Activated naive CD4-positive, alpha-beta T cell (primary cell): Measurements from ENCODE around the gene DDX47.
A peak's percentile ranks its signal among the peaks of the same experiment; 100 is the strongest.
"Not testable (repeated sequence)": the region's sequence is repeated elsewhere in the genome, so short reads cannot be mapped to it uniquely, and the experiment has no call there.

Experiments used
- DNase-seq, 4 experiments: peaks; one replicate each; lab custom pipeline; 2025; lab: John Stamatoyannopoulos, UW

The DDX47 gene

GRCh38 chr12:12797794-12798152 is 15.4 kb upstream of the DDX47 start:
- no peak for DNase-seq

- DNase-seq, result no peak
Observed at GRCh38 chr12:12798480-12798879, 14.7 kb upstream of the DDX47 start.

DNA sequence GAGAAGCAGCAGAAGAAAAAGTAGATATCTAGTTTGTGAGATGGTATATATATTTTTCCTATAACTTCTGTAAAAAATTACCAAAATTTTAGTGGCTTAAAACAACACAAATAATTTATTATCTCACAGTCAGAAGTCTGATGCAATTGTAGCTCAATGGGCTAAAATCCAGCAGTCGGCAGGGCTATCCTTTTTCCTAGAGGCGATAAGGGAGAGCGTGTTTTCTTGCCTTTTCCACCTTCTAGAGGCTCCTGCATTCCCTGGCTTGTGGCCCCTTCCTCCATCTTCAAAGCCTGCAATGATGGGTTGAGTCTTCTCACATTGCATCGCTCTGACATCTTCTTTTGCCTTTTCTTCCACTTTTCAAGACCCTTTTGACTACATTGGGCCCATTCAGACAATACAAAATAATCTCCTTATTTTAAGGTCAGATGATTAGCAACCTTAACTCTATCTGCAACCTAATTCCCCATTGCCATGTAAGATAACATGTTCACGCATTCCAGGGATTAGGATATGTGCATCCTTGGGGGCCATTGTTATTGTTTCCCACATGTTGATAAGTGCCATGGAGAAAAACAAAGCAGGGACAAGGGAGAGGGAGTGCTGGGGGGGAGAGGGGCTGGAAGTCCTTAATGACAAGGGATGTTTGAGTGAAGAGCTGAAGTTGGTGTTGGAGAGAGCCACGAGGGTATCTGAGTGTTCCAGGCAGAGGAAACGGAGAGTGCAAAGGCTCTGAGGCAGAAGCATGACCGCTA is 13.8 kb upstream of the DDX47 start:
- no peak for DNase-seq

- no peak for DNase-seq
Observed at GRCh38 chr12:12800406-12801180, 12.6 kb upstream of the DDX47 start.

DNA sequence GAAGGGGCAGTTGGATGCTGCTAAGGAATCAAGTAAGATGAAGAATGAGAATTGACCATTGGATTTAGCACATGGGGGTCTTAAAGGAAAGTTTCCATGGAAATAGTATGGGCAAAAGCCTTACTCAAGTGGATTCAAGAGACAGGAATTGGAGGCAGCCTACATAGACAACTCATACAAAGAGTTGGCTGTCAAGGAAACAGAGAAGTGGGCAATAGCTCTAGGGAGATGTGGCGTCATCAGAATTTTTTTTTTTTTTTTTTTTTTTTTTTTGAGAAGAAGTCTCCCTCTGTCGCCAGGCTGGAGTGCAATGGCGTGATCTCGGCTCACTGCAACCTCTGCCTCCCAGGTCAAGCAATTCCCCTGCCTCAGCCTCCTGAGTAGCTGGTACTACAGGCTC is 11.5 kb upstream of the DDX47 start:
- DNase-seq, result not testable (repeated sequence)

DNA sequence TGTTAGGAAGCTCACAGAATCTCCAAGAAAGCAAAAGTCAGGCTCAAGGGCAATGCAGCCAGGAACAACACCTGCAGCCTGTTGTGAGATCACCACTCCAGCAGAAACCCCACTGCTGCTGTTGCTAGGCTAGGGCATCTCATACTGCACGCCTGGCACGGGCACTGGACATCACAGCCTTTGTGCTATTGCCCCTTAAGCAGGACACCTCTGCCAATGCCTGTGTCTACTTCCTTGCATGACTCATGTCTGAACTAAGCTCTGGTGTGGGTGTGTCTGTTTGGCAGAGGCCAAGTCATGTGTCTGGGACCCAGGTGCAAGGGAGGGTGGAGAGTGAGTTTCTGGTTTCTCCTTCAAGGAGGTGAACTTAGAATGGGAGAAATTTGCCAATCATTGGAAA is 10.0 kb upstream of the DDX47 start:
- peak in 2 of 4 experiments; percentile 6 for DNase-seq

GRCh38 chr12:12804011-12804410 is 9.1 kb upstream of the DDX47 start:
- no peak for DNase-seq

DNA sequence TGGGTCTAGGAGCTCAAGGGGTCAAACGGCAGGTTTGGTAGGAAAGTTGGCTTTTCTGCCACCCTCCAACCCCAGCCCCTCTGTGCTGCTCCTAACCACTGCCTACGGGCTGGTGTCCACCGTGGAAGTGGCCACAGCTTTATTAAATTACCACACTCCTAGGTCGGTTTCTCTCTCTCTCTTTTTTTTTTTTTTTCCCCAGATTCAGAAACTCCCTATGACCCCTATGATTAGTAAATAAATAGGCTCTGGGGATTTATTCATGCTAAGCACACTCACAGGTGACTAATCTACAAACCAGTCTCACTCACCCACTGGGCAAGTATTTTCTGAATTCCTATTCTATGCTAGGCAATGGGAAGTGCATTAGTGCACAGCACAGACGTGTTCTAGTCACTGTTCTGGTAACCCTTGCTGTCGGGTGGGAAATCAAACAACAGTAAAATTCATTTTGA is 8.7 kb upstream of the DDX47 start:
- DNase-seq, result no peak

- DNase-seq, result no peak
Observed at GRCh38 chr12:12806784-12807516, 6.2 kb upstream of the DDX47 start.

GRCh38 chr12:12807517-12807903 is 5.6 kb upstream of the DDX47 start:
- DNase-seq, result not testable (repeated sequence)

GRCh38 chr12:12807970-12808702 is 5.0 kb upstream of the DDX47 start:
- DNase-seq, result peak in 2 of 4 experiments; percentile 42 to 50

GRCh38 chr12:12810553-12811021 is 2.6 kb upstream of the DDX47 start:
- DNase-seq, result no peak

DNA sequence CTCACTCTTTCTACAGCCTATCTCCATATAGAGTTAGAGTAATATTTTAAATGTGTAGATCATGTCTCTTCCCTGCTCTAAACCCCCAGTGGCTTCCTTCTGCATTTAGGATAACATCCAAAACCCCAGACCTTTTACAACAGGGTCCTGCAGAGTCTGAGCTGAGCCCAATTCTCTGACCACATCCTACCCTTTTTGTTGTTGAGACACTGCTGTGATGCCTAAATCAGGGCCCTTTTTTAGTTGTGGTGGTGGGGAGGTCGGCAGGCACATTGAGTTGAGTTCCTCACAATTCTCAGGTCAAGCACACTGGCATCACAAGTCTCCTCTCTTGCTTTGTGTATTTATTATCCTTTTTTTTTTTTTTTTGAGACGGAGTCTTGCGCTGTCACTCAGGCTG is 1.8 kb upstream of the DDX47 start:
- no peak for DNase-seq

GRCh38 chr12:12812174-12812573 is 972 bp upstream of the DDX47 start:
- no peak for DNase-seq

GRCh38 chr12:12812618-12813119 is 477 bp upstream of the DDX47 start:
- no peak for DNase-seq

DNA sequence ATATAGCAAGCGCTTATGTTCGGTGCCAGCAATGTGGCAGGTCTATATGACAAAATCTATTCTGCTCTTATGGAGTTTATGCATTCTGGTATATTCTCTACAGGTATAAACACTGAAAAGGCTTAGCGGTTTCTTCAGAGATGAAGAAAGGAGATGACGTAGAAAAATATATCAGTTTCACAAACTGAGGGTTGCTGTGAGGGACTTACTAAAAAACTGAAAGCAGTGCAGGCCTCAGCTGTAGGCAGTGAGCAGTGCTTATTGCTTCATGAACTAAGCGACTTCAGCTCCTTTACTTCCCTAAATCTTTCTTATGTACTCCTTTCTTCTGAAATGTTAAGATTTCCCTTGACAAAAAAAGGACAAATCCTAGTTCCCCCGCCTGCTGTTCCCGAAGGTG is 4.5 kb downstream of the DDX47 start:
- DNase-seq, result no peak

DNA sequence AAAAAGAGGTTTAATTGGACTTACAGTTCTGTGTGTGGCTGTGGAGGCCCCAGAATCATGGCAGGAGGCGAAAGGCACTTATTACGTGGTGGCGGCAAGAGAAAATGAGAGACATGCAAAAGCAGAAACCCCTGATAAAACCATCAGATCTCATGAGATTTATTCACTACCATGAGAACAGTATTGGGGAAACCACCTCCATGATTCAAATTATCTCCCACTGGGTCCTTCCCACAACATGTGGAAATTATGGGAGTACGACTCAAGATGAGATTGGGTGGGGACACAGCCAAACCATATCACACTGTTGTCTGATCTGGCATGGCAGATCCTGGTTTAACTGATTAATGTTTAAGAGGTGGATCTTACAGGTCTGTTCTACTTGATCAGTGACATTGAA is 5.6 kb downstream of the DDX47 start:
- no peak for DNase-seq

DNA sequence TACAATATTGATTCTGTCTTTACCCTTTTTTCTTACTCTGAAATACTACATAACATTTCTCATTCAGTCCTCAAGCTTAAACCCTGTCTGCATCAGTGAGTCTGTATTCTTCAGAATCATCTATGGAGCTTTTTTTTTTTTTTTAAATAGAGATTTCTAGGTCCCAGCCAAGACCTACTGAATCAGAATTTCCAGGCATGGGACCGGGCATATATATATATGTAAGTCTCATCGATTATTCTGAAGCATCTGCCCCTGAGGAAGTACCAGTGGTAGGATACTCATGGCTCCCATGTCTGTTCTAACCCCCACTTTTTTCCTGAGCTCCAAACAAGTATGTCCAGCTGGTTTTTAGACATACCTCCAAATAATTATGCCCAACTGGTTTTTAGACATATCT is 6.1 kb downstream of the DDX47 start:
- DNase-seq, result no peak

- DNase-seq, result no peak
Observed at GRCh38 chr12:12819752-12820311, 6.7 kb downstream of the DDX47 start.

- not testable (repeated sequence) for DNase-seq
Observed at GRCh38 chr12:12820376-12820775, 7.2 kb downstream of the DDX47 start.

GRCh38 chr12:12821975-12822374 is 8.8 kb downstream of the DDX47 start:
- no peak for DNase-seq
